ENCODE results near the gene TMEM271.

The TMEM271 gene

GRCh38 chr4:604131-604530 is 28.0 kb upstream of the TMEM271 start:
- no peak for TF ChIP-seq TAF1 (IDR thresholded peaks at IDR 0.05; ENCODE audit: low read depth)
- TF ChIP-seq TCF12 (IDR thresholded peaks at IDR 0.05; ENCODE audit: low read depth): no peak
- no peak for TF ChIP-seq ZBTB7A (IDR thresholded peaks at IDR 0.05; ENCODE audit: low read depth)
- TF ChIP-seq TEAD4 (IDR thresholded peaks at IDR 0.05): no peak
- no peak for TF ChIP-seq REST (IDR thresholded peaks at IDR 0.05; ENCODE audit: low read depth)
- no peak for TF ChIP-seq CREB1 (IDR thresholded peaks at IDR 0.05; ENCODE audit: low read depth)
- no peak for TF ChIP-seq USF1 (IDR thresholded peaks at IDR 0.05)
- TF ChIP-seq FOXM1 (IDR thresholded peaks at IDR 0.05; ENCODE audit: borderline replicate concordance, low read depth): no peak
- no peak for TF ChIP-seq RAD21 (IDR thresholded peaks at IDR 0.05; ENCODE audit: low read depth)
- TF ChIP-seq YY1 (IDR thresholded peaks at IDR 0.05; ENCODE audit: low read depth): no peak
- TF ChIP-seq EP300 (IDR thresholded peaks at IDR 0.05; ENCODE audit: borderline replicate concordance): no peak
- no peak for TF ChIP-seq CEBPB (IDR thresholded peaks at IDR 0.05)
- no peak for TF ChIP-seq EGR1 (IDR thresholded peaks at IDR 0.05)
- TF ChIP-seq NFIC (IDR thresholded peaks at IDR 0.05): no peak
- TF ChIP-seq MAX (IDR thresholded peaks at IDR 0.05): no peak

- TF ChIP-seq TCF12 (IDR thresholded peaks at IDR 0.05; ENCODE audit: low read depth) (no peak), FOXM1 (IDR thresholded peaks at IDR 0.05; ENCODE audit: borderline replicate concordance, low read depth) (no peak), EGR1 (IDR thresholded peaks at IDR 0.05) (no peak), CEBPB (IDR thresholded peaks at IDR 0.05) (no peak), YY1 (IDR thresholded peaks at IDR 0.05; ENCODE audit: low read depth) (0 out of 2 replicates have a peak, but pooled peaks have one; percentile 7), RAD21 (IDR thresholded peaks at IDR 0.05; ENCODE audit: low read depth) (peak; percentile 99), MAX (IDR thresholded peaks at IDR 0.05) (peak; percentile 34; the same call in 1 of the 2 replicates), USF1 (IDR thresholded peaks at IDR 0.05) (no peak), NFIC (IDR thresholded peaks at IDR 0.05) (no peak), ZBTB7A (IDR thresholded peaks at IDR 0.05; ENCODE audit: low read depth) (no peak)
Observed at GRCh38 chr4:602559-602942, 26.5 kb upstream of the TMEM271 start.

GRCh38 chr4:601612-602558 is 25.8 kb upstream of the TMEM271 start:
- TF ChIP-seq TEAD4 (IDR thresholded peaks at IDR 0.05) (no peak), TAF1 (IDR thresholded peaks at IDR 0.05; ENCODE audit: low read depth) (no peak), CEBPB (IDR thresholded peaks at IDR 0.05) (no peak), YY1 (IDR thresholded peaks at IDR 0.05; ENCODE audit: low read depth) (no peak), CREB1 (IDR thresholded peaks at IDR 0.05; ENCODE audit: low read depth) (no peak), MAX (IDR thresholded peaks at IDR 0.05) (no peak), USF1 (IDR thresholded peaks at IDR 0.05) (no peak)

- no peak for TF ChIP-seq CEBPB (IDR thresholded peaks at IDR 0.05)
- TF ChIP-seq RAD21 (IDR thresholded peaks at IDR 0.05; ENCODE audit: low read depth): no peak
- no peak for TF ChIP-seq NFIC (IDR thresholded peaks at IDR 0.05)
- no peak for TF ChIP-seq CREB1 (IDR thresholded peaks at IDR 0.05; ENCODE audit: low read depth)
- no peak for TF ChIP-seq TAF1 (IDR thresholded peaks at IDR 0.05; ENCODE audit: low read depth)
- TF ChIP-seq MAX (IDR thresholded peaks at IDR 0.05): no peak
- no peak for TF ChIP-seq EP300 (IDR thresholded peaks at IDR 0.05; ENCODE audit: borderline replicate concordance)
Observed at GRCh38 chr4:600850-601515, 24.9 kb upstream of the TMEM271 start.

GRCh38 chr4:600166-600565 is 24.1 kb upstream of the TMEM271 start:
- TF ChIP-seq RAD21 (IDR thresholded peaks at IDR 0.05; ENCODE audit: low read depth) (no peak), REST (IDR thresholded peaks at IDR 0.05; ENCODE audit: low read depth) (no peak), EGR1 (IDR thresholded peaks at IDR 0.05) (no peak), TEAD4 (IDR thresholded peaks at IDR 0.05) (no peak), ZBTB7A (IDR thresholded peaks at IDR 0.05; ENCODE audit: low read depth) (no peak), YY1 (IDR thresholded peaks at IDR 0.05; ENCODE audit: low read depth) (no peak), CEBPB (IDR thresholded peaks at IDR 0.05) (no peak), TCF12 (IDR thresholded peaks at IDR 0.05; ENCODE audit: low read depth) (no peak), NFIC (IDR thresholded peaks at IDR 0.05) (no peak), MAX (IDR thresholded peaks at IDR 0.05) (no peak), CREB1 (IDR thresholded peaks at IDR 0.05; ENCODE audit: low read depth) (no peak), EP300 (IDR thresholded peaks at IDR 0.05; ENCODE audit: borderline replicate concordance) (no peak), TAF1 (IDR thresholded peaks at IDR 0.05; ENCODE audit: low read depth) (no peak), USF1 (IDR thresholded peaks at IDR 0.05) (no peak), FOXM1 (IDR thresholded peaks at IDR 0.05; ENCODE audit: borderline replicate concordance, low read depth) (no peak)

All from Ishikawa (cell line).